BLaER1 (cell line): Measurements from ENCODE around the gene NAIP.
"Not testable (repeated sequence)": the region's sequence is repeated elsewhere in the genome, so short reads cannot be mapped to it uniquely, and the experiment has no call there.

Experiments used
- H3K27ac ChIP-seq: shearing (Covaris generic); formaldehyde crosslinking; 2 replicates; pipeline ENCODE4 v1.8.1; 2022
- H3K27me3 ChIP-seq: shearing (Covaris generic); formaldehyde crosslinking; 2 replicates; pipeline ENCODE4 v1.8.1; 2022
- H3K36me3 ChIP-seq: shearing (Covaris generic); formaldehyde crosslinking; 2 replicates; pipeline ENCODE4 v1.8.1; 2022
- H3K4me1 ChIP-seq: shearing (Covaris generic); formaldehyde crosslinking; 2 replicates; pipeline ENCODE4 v1.8.1; 2022
- H3K4me2 ChIP-seq: shearing (Covaris generic); formaldehyde crosslinking; 2 replicates; pipeline ENCODE4 v1.8.1; 2022
- H3K4me3 ChIP-seq: shearing (Covaris generic); formaldehyde crosslinking; 2 replicates; pipeline ENCODE4 v1.8.1; 2022
- H3K9ac ChIP-seq: shearing (Covaris generic); formaldehyde crosslinking; 2 replicates; pipeline ENCODE4 v1.8.1; 2022
- H3K9me3 ChIP-seq: shearing (Covaris generic); formaldehyde crosslinking; 2 replicates; pipeline ENCODE4 v1.8.1; 2022
- H4K20me1 ChIP-seq: shearing (Covaris generic); formaldehyde crosslinking; 2 replicates; pipeline ENCODE4 v1.8.1; 2022

The NAIP gene, protein sequence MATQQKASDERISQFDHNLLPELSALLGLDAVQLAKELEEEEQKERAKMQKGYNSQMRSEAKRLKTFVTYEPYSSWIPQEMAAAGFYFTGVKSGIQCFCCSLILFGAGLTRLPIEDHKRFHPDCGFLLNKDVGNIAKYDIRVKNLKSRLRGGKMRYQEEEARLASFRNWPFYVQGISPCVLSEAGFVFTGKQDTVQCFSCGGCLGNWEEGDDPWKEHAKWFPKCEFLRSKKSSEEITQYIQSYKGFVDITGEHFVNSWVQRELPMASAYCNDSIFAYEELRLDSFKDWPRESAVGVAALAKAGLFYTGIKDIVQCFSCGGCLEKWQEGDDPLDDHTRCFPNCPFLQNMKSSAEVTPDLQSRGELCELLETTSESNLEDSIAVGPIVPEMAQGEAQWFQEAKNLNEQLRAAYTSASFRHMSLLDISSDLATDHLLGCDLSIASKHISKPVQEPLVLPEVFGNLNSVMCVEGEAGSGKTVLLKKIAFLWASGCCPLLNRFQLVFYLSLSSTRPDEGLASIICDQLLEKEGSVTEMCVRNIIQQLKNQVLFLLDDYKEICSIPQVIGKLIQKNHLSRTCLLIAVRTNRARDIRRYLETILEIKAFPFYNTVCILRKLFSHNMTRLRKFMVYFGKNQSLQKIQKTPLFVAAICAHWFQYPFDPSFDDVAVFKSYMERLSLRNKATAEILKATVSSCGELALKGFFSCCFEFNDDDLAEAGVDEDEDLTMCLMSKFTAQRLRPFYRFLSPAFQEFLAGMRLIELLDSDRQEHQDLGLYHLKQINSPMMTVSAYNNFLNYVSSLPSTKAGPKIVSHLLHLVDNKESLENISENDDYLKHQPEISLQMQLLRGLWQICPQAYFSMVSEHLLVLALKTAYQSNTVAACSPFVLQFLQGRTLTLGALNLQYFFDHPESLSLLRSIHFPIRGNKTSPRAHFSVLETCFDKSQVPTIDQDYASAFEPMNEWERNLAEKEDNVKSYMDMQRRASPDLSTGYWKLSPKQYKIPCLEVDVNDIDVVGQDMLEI (N-terminal part only)

DNA sequence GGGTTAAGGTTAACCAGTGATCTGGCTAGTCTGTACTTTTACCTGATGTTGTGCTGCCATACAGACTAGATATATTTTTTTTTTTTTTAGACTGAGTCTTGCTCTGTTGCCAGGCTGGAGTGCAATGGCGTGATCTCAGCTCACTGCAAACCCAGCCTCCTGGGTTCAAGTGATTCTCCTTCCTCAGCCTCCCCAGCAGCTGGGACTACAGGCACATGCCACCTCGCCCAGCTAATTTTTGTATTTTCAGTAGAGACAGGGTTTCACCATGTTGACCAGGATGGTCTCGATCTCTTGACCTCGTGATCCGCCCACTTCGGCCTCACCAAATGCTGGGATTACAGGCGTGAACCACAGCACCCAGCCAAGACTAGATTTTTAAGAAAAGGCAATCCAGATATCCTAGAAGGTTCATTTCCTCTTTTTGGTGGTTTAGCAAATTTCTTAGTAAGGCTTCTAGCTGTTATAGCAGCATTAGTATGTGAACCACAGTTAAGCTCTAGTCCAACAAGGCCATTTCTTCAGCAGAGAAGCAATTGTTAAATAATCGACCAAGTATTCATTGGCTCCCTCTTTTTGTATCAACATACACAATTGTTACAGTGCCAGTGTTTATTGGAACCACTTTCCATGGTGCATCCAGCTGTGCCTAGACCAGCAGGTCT is at the start of gene NAIP:
TSS of gene NAIP (minus strand) at position 51 of the 665 bp plus-strand sequence. CDS start 12,424 bp downstream, outside the sequence.
- H3K4me1 ChIP-seq, H3K4me3 ChIP-seq, H3K4me2 ChIP-seq, H3K9ac ChIP-seq, H4K20me1 ChIP-seq, H3K27ac ChIP-seq, H3K27me3 ChIP-seq, H3K9me3 ChIP-seq, H3K36me3 ChIP-seq: not testable (repeated sequence)

DNA sequence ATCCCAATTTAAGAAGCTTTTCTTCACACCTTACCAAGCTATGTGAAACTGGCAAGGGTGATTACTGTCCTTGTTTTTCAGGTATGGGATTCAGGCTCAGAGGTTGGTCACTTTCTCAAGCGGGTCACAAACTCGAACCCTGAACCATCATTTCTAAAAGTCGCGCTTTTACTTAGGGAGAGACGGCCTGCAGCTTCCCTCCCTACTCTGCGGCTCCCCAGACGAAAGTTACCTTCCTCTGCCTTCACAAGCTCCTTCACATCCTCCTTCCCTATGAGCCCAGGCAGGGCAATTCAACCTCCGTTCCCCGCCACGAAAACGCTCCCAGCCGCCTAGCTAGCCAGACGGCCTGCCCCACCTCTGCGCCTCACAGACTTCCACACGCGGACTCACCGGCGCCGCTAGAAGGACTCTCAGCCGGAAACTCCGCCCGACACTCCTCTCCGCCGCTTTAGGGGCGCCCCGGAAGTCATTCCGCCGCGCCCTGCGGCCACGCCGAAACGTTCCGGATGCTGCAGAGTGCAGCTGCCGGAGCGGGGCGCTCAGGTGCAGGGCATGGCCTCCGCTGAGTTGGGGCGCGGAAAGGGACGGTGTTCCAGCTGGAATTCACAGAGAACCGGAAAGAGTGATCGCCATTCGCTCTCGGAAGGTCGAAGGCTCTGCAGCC is 42.3 kb upstream of the NAIP start, which contains the start of gene GTF2H2:
TSS of gene GTF2H2 (minus strand) at position 415 of the 667 bp plus-strand sequence. CDS start 4,913 bp downstream, outside the sequence.
- not testable (repeated sequence) for H4K20me1 ChIP-seq, H3K27ac ChIP-seq, H3K4me1 ChIP-seq, H3K4me3 ChIP-seq, H3K4me2 ChIP-seq, H3K9me3 ChIP-seq, H3K9ac ChIP-seq, H3K36me3 ChIP-seq, H3K27me3 ChIP-seq

DNA sequence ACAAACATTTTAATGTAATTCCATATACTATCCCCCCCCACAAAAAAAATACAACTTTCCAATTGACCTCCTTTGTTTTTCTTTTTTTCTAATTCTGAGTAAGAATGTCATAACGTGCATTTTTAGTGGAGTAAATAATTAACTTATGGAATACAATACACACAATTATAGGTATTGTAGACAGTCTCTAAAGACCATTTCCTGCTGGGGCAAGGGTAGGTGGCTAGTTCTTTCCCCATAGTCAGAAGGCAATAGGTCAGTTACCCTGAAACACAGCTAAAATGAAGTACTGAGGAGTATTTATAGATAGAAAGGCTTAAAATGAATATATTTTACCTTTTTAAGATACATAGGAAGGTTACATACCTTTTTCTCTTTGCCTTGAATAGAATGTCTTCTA is 36.2 kb upstream of the NAIP start:
- not testable (repeated sequence) for H4K20me1 ChIP-seq, H3K4me1 ChIP-seq, H3K27ac ChIP-seq, H3K4me2 ChIP-seq, H3K4me3 ChIP-seq, H3K36me3 ChIP-seq, H3K27me3 ChIP-seq, H3K9me3 ChIP-seq, H3K9ac ChIP-seq

DNA sequence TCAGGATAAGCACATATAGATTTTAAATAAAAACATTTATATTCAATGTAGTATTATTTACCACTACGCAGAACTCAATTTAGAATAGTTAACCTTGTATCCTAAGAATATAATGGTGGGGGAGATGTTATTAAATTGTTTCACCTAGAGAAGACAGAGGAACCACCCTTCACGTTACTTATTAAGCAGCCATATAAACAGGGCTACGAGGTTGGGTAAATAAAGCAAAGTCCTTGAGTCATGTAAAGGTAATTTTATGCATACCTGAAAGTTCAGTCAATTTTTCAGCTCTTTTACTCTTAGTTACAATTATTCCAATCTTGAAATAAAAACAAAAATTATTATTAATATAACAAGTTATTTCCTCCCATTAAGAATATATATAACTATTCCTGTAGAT is 34.3 kb upstream of the NAIP start:
- H4K20me1 ChIP-seq, H3K4me2 ChIP-seq, H3K4me3 ChIP-seq, H3K9me3 ChIP-seq, H3K4me1 ChIP-seq, H3K9ac ChIP-seq, H3K27me3 ChIP-seq, H3K36me3 ChIP-seq, H3K27ac ChIP-seq: not testable (repeated sequence)

DNA sequence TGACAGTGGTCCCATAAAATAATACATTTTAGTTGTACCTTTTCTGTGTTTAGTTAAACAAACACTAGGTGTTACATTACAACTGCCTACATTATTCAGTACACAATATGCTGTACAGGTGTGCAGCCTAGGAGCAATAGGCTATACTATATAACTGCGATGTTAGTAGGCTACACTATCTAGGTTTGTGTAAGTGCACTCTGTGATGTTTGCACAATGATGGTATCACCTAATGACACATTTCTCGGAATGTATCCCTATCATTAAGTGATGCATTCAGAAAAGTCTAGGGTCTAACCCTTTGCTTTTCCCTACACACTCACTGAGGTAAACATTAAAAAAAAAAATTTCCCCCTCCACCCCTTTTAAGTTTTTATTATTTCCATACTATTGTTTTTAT is 19.7 kb upstream of the NAIP start:
- H4K20me1 ChIP-seq, H3K27me3 ChIP-seq, H3K9ac ChIP-seq, H3K9me3 ChIP-seq, H3K4me2 ChIP-seq, H3K4me3 ChIP-seq, H3K27ac ChIP-seq, H3K4me1 ChIP-seq, H3K36me3 ChIP-seq: not testable (repeated sequence)

DNA sequence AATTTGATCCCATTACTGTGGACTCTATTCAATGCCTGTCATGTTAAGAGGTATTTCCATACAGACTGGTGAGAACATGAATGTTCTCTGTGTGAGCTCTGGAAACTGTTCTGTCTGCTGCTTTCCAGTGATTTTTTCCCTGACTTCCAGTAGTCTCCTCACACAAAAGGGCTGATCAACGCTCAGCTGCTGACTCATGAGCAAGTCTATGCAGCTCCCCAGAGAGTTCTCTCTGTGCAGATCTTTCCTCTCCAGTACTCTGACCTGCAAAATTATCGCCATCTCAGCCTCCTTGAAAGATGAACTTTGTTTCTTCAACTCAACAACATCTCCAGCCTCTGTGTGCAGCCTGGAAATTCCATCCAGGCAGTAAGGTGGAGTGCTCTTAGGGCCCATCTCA is 19.0 kb upstream of the NAIP start:
- H3K36me3 ChIP-seq, H3K9me3 ChIP-seq, H4K20me1 ChIP-seq, H3K27ac ChIP-seq, H3K9ac ChIP-seq, H3K27me3 ChIP-seq, H3K4me3 ChIP-seq, H3K4me2 ChIP-seq, H3K4me1 ChIP-seq: not testable (repeated sequence)

DNA sequence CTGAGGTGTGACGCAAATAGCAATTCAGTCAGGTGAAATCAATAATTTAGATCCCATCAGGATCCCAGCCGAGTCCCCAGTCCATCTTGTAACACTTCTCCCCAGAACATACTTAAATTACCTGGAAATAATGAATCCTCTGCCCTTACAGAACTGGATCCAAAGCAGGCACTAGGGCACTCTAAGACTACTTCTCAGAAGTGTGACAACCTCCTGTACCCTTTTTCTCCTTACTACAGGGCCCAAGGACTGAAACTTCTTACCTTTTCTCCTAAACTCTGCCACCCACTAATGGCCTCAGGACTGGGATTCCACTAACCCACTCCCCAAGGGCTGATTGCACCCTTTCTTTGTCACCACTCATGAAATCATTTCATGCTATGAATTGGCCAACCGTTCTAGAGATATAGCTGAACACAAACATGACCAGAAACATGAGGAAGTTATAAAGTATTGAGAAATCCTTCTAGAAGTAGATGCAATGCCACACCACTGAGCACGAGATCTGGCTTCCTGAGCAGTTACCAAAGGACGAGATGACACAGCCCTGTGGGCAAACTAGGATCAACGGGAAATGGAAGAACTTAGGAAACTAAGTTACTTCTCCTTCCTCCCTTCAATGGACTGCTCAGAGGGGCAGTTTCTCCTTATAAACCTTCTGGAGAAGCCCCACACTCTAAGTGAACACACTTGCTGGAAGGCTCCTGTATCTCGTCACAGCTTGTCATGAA is 6.1 kb upstream of the NAIP start:
- not testable (repeated sequence) for H3K36me3 ChIP-seq, H3K27ac ChIP-seq, H3K4me2 ChIP-seq

DNA sequence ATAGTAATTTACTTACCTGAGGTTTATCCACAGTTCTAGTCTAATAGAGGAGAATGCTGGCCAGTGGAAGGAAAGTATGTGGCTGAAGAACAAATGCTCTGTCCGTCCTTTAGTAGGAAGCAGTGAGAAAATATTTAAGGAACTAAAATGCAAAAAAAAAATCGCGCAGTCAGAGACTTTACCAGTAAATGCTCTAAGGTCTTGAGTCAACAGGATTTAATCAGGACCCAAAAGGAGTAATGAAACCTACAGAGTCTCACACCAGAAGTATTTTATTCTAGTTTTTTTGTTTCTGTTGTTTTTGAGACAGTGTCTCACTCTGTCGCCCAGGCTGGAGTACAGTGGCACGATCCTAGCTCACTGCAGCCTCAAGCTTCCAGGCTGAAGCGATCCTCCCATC is 4.5 kb downstream of the NAIP start:
- H3K9ac ChIP-seq, H3K4me3 ChIP-seq, H3K36me3 ChIP-seq, H3K27ac ChIP-seq, H3K4me2 ChIP-seq, H4K20me1 ChIP-seq, H3K4me1 ChIP-seq, H3K27me3 ChIP-seq, H3K9me3 ChIP-seq: not testable (repeated sequence)

More for the DNA sequence above, 6.1 kb upstream of the NAIP start:
- not testable (repeated sequence) for H3K27me3 ChIP-seq, H3K9me3 ChIP-seq, H4K20me1 ChIP-seq, H3K4me3 ChIP-seq, H3K9ac ChIP-seq, H3K4me1 ChIP-seq

DNA sequence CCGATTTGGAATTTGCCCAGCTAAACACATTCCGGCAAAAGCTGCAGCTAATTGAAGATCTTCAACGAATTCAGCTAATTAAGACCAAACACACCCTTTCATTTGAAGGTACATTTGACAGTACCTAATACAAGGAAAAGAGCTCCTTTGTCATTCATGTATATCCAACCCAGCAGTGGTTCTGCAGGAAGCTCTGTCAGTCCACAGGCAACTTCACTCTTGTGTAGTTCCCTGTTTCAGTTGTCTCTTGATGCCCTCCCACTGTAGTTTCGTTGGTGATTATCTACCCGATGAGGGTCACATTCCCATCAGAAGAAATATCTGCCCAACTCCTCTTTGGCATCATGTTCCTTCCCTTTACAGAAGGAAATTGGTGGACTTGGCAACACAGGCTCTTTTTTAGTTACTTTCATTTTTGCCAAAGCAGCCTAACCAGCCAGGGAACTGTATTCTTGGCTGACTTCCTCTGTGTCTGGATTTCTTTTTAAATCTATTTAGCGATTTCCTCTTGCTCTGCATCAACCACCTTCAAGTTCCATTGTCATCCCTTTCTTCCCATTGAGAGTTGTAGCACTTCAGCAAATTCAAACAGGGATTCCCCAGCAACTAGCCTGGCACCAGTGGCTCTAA is 6.6 kb downstream of the NAIP start:
- H3K4me2 ChIP-seq, H3K9me3 ChIP-seq, H3K36me3 ChIP-seq, H3K4me3 ChIP-seq, H4K20me1 ChIP-seq, H3K9ac ChIP-seq, H3K27me3 ChIP-seq, H3K27ac ChIP-seq, H3K4me1 ChIP-seq: not testable (repeated sequence)
